GM12872 (cell line): Measurements from ENCODE around the gene MBTPS1.

Experiments used
- CTCF ChIP-seq: IDR thresholded peaks from 3 replicates; pipeline ENCODE4 v1.5.1; 2011; ENCODE audit warnings: low read depth, mild to moderate bottlenecking, low read length, moderate library complexity; ENCODE audit not compliant: insufficient read depth

MBTPS1 gene

GRCh38 chr16:84027625-84028024 is 89.1 kb downstream of the MBTPS1 start:
- TF ChIP-seq CTCF = no peak

GRCh38 chr16:84026606-84027005 is 90.1 kb downstream of the MBTPS1 start:
- TF ChIP-seq CTCF = no peak

- TF ChIP-seq CTCF = no peak
Measured at GRCh38 chr16:84024854-84025253, 91.9 kb downstream of the MBTPS1 start.

GRCh38 chr16:84022644-84023043 is 94.1 kb downstream of the MBTPS1 start:
- TF ChIP-seq CTCF = no peak

GRCh38 chr16:84021488-84021887 is 95.3 kb downstream of the MBTPS1 start:
- no peak for TF ChIP-seq CTCF

- TF ChIP-seq CTCF = no peak
Measured at GRCh38 chr16:84020353-84020752, 96.4 kb downstream of the MBTPS1 start.

GRCh38 chr16:84018710-84019109 is 98.0 kb downstream of the MBTPS1 start:
- no peak for TF ChIP-seq CTCF

GRCh38 chr16:84016477-84016876 is 100.3 kb downstream of the MBTPS1 start:
- TF ChIP-seq CTCF = no peak
